Measurements from ENCODE around the gene SDCCAG8.

DNA sequence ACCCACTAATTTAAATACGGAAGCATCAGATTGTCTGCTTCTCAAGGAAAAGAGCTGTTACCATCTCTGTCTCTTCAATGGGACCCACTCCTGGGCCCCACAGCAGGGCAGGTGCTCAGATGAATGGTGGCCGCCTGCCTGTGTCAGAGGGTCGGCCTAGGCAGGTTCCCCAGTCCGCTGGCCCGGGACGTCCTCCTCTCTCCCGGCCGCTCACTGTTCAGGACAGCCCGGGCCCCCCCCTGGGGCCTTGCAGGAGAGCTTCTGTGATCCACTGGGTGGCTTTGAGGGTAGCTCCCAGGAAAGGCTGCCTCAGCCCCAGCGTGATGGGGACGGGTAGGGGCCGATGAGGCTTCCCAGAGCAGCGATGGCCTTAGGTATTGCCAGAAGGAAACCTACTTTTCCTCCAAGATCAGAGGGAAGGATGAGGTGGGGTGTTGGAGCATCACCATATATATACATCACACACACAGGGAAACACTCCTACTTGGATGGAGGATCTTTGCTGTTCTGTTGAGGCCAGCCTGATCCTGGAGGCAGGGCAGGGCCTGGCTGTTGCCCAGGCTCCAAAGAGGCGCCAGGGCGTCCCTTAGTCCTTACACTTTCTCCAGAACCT is 231.3 kb downstream of the SDCCAG8 start:
- TF ChIP-seq, protein P1, sequence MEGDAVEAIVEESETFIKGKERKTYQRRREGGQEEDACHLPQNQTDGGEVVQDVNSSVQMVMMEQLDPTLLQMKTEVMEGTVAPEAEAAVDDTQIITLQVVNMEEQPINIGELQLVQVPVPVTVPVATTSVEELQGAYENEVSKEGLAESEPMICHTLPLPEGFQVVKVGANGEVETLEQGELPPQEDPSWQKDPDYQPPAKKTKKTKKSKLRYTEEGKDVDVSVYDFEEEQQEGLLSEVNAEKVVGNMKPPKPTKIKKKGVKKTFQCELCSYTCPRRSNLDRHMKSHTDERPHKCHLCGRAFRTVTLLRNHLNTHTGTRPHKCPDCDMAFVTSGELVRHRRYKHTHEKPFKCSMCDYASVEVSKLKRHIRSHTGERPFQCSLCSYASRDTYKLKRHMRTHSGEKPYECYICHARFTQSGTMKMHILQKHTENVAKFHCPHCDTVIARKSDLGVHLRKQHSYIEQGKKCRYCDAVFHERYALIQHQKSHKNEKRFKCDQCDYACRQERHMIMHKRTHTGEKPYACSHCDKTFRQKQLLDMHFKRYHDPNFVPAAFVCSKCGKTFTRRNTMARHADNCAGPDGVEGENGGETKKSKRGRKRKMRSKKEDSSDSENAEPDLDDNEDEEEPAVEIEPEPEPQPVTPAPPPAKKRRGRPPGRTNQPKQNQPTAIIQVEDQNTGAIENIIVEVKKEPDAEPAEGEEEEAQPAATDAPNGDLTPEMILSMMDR (conservative IDR thresholded peaks at IDR 0.05) = no peak
- TF ChIP-seq ZFX (IDR thresholded peaks at IDR 0.05) = no peak

Measured in C4-2B (cell line).